Effector CD4-positive, alpha-beta T cell (primary cell): Measurements from ENCODE around the gene RPS3.

Experiments used
- DNase-seq: peaks from one replicate; pipeline ENCODE4 v3.0.0-alpha.2; 2020

The RPS3 gene

GRCh38 chr11:75420224-75421034, 21.1 kb downstream of the RPS3 start:
- no peak for DNase-seq

DNA sequence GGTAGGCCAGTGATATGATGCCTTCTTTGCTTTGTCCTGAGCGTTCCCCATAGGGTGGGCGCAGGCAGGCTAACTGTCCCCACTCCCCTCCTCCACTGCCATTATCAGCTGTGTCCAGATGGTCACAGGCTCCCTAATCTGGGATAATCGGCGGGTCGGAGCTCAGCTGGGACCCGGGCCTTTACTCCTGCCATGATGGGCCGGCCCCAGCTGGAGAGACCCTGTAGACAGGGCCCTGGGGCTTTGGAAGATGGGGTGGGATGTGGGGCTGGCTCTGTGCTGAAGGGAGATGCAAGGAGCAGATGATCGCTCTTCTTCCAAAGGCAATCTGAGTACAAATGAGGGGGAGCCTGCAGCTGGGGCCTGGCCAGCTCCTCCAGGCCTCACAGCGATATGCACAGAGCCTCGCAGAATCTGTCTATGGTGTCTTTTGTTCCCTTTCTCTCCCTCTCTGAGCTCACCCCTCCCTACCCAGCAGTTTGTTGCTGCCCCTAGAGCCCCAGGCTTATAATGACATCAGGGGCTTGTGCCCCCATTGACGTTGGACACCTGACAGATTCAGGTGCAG, 21.8 kb downstream of the RPS3 start:
- no peak for DNase-seq

DNA sequence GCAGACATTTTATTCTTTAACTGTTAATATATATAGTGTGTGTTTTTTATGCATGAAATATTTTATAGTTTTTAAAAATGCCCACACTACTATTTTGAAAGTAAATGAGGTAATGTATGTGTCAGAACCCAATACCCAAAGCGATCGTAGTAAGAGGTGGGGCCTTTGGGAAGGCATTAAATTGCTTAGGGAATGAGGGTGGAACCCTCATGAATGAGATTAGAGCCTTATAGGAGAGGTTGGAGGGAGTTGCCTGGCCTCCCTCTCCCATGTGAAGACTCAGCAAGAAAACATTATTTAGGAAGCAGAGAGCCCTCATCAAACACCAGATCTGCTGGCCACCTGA, 22.6 kb downstream of the RPS3 start:
- no peak for DNase-seq

GRCh38 chr11:75422248-75423231, 23.2 kb downstream of the RPS3 start:
- no peak for DNase-seq

- DNase-seq, result no peak
Observed at GRCh38 chr11:75423721-75424120, 24.4 kb downstream of the RPS3 start.

DNA sequence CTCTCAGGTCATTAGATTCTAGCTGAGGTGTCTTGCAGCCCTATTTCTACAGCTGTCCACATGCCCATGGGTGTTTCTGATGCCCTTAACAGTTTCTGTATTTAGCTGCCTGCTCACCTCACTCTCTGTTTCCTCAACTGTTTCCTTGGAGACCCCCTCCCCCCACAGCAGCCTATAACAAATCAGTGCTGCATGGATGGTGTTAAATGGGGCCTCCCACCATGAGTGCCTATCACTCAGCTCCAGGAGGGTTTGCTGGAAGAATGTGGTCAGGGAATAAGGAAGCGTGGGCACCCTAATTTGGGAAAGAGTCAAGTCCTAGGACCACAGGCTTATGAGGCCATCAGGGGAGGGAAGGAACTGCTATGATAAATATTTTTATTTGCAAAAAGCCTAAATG, 25.1 kb downstream of the RPS3 start:
- DNase-seq, result no peak

GRCh38 chr11:75425422-75425821, 26.1 kb downstream of the RPS3 start:
- DNase-seq, result no peak

DNA sequence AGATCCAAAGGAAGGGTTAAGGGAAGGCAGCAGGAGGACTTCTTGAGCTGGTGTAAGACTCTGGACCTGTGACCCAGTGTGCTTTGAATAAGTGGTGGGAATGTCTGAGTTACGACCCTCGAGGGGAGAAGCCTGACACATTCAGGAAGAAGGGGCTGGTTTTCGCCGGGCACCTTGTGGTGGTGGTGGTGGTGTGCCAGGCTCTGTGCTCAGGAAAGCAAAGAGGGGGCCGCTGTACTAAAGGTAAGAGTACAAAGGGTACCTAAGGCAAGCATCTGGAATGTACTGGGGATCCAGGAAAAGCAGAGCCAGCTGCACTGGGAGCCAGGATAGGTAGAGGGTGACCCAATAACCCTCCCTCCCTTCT, 27.4 kb downstream of the RPS3 start:
- no peak for DNase-seq

DNA sequence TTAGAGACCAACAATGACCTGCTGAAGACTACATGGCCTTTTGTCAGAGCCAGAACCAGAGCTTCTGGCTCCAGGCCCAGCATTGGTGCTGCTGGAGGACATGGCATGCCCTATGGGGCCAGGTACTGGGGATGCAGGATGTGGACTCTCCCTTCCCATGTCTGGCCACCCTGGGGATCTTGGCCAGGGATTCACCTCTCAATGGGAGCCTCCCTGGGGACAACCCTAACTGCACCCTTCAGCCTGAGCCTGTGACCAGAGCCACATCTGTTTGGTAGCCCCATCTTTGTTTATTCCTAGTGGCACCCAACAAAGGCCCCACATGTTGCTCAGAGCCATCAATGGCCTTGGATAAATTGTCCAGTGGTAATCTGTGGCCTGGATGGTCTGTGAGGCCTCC, 27.9 kb downstream of the RPS3 start:
- no peak for DNase-seq

GRCh38 chr11:75428281-75428724, 29.0 kb downstream of the RPS3 start:
- DNase-seq, result peak; percentile 35

DNA sequence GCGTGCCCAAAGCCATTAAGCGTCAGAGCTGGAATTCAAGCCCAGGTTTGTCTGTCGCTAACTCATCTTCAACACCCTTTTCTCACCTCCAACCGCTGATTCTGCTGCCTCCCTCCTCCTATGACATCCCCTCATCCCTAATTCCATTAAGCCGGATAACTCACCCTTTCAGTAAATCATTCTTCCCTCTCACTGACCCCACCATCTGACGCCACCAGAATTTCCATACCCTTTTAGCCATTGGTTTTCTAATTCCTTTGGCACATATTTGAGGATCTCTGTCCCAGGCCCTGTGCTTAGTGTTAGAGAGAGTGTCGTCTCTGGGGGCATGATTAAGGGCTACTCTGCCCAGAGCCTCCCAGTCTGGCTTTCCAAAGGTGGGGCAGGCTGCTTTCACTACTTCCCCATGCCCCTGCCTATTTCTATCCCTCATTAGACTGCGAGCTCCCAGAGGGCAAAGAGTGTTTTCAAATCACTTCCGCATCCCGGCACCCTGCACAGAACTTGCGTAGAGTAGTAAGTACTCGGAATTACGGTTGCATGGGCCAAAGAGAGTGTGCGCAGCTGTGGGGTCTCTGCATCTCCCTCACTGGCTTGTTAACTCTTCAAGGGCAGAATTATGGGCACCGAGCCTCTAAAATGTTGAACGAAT, 29.8 kb downstream of the RPS3 start:
- no peak for DNase-seq

DNA sequence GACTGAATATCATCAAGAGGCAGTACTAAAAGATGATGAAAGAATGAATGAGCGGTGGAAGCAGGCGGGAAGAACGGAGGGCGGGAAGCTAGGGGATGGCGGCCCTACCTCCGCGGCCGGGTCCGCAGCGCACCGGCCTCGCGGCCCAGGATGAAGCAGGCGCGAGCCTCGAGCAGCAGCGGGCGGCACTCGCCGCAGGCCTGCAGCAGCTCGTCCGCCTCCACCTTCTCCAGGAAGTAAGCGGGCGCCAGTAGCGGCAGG, 30.3 kb downstream of the RPS3 start:
- no peak for DNase-seq

DNA sequence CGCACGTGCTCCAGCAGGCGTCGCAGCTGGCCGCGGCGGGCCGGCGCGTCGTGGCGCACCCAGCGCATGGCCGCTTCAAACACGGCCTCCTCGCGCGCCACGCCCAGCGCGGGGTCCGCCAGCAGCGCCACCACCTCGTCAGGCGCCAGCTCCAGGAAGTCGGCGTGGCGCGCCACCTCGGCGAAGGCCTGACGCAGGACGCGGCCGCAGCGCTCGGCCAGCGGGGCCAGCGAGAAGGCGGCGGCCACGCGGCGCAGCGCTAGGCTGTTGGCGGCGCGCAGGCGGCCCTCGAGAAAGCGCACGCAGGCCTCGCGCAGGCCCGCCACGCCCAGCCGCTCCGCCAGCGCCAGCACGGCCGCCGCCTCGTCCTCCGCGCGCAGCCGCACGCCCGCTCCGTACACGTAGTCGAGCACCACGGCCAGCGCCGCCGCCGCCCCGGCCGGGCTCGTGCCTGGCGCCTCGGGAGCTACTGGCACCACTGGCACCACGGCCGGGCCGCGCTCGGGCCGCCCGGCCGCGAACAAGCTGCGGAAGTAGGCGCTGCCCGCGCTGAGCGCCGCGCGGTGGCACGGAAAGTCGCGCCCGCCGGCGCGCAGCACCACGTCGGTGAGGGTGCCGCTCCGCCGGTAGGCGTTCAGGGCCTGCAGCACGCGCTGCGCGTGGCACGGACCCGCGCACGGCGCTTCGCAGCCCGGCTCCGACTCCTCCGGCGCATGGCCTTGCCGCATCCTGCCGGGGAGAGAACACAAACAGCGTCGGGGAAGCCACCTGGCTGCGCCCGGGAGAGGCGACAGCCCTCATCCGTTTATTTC, 30.8 kb downstream of the RPS3 start:
- DNase-seq, result peak; percentile 29

DNA sequence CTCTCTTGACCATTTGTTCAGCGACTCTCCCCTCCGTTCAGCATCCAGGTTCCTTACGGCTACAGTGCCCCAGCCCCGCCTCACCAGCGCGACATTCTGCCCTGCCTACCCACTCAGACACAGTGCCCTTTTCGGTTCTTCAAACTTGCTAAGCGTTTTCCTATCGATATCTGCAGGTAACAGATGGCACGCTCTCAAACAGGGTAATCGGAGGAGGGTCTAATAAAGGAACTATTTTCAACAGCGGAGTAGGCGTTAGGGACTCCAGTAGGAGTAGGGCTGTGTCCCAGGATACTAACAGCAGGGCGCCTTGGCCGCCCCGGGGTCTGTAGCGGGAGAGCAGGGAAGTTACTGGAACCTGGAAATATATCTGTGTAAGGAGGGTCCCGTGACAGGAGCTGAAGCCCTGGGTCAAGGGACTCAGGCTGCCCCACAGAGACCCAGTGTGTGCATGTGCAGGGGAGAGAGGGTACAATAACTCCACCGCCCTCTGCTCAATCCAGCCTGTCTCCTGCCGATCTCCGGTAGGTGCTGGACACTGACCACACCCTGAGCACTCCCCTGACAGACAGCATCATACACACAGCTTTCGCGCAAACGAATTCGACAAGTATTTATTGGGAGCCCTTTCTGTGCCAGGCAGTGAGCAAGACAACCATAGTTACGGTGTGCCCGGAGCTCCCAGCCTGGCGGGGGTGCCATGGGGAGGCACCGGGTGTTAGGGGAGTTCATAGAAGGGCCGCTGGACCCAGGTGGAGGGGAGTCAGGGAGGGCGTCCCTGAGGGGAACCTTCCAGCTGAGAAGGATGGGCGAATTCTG, 31.6 kb downstream of the RPS3 start:
- no peak for DNase-seq

GRCh38 chr11:75431533-75432525, 32.5 kb downstream of the RPS3 start:
- DNase-seq, result no peak

DNA sequence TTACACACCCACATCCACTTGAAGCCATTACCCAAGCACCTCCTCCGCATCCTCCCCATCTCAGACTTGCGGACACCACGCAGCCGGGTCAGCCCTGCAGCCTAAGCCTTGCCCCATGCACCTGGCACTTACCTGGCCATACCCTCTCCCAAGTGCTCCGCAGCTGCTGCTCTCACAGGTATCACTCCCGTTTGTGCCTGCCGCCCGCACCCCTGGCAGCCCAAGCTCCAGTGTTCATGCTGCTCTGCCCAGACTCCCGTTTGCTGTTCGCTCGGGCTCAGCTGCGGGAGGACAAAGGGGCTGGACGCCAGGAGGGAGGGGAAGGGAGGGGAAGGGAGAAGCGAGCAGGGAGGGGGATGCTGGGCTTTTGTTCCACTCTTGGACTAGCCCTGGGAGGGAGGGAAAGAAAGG, 33.6 kb downstream of the RPS3 start, which contains the start of gene KLHL35:
KLHL35 (minus strand) TSS at position 293 of the 411 bp plus-strand sequence. CDS start 2,574 bp downstream, outside the sequence.
- no peak for DNase-seq

DNA sequence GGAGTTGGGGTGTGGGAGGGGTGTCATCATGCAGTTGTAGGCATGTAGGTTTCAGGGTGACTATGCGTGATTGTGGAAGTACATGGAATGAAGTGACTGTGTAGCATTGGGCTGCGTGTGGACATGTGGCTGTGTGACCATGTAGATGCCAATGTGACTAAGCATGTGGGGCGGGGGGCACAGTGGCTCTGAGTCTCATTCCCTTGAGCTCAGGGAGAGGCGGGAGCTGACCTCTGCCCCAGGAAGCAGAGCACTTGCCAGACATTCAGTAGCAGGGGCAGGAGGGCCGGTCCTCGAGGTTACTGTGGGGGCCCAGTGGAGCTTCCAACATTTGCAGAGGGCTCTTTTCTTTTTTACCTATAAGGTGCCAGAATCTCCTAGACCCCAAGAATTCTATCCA, 34.1 kb downstream of the RPS3 start:
- no peak for DNase-seq

DNA sequence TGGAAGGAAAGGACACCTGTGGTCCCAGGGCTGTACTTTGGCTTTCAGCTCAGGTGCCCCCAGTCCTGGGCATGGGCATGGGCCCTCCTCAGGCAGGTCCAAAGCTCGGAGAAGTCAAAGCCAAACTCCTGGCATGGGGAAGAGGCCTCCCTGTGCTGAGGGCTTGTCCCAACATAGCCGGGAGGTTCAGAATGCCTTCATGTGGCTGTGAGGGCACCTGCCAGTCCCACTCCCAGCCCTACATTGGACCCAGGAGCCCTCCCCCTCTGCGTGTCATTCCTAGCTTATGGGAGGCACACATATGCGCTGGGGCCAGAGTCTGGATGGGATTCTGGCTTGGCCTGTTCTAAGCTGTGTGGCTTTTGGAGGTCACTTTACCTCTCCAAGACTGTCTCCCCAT, 34.7 kb downstream of the RPS3 start:
- no peak for DNase-seq

- DNase-seq, result no peak
Observed at GRCh38 chr11:75434886-75435570, 35.7 kb downstream of the RPS3 start.

GRCh38 chr11:75435571-75435925, 36.2 kb downstream of the RPS3 start:
- DNase-seq, result no peak
